Bone marrow (tissue), 2 donors: Measurements from ENCODE around the gene VSTM2L.
"Not testable (repeated sequence)": the region's sequence is repeated elsewhere in the genome, so short reads cannot be mapped to it uniquely, and the experiment has no call there.

Experiments used
- DNase-seq, 2 donors: peaks; one replicate each; lab custom pipeline; 2025; lab: John Stamatoyannopoulos, UW

Gene VSTM2L

DNA sequence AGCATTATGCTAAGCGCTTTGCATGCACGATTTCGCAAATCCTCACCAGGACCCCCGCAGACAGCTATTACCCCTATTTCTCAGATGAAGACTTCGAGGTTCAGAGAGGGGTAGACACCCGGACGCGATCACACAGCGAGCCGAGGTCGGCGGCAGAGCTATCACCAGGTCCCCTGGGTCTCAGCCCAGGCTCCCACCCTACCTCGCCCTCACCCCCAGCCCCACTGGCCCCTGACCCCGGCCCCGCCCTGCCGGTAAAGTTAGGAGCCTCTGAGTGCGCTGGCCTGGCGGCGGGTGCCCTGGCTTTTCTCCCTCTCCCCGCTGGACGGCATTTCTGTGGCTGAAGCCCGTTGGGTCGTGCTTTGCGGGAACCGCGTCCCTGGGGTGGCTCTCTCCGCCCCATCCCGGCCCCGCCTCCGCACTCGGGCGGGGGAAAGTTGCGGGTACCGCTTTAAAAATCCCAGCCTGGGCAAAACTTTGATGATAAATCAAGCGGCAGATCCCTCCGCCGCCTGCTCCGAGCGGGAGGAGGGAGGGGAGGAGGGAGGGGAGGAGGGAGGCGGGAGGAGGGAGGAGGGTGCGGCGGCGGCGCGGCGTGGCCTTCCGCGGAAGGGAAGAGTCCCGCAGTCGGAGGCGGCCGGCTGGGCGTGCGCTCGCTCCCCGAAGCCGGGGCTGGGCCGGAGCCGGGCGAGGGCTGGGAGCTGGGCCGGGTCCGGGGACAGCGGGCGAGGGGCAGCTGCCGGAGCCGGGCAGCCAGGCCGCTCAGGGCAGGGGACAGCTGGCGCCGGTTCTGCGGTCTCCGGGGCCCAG is at the start of gene VSTM2L:
Gene VSTM2L (plus strand): TSS at position 624 of the 810 bp plus-strand sequence. CDS start 224 bp downstream, outside the sequence.
- DNase-seq = no peak

DNA sequence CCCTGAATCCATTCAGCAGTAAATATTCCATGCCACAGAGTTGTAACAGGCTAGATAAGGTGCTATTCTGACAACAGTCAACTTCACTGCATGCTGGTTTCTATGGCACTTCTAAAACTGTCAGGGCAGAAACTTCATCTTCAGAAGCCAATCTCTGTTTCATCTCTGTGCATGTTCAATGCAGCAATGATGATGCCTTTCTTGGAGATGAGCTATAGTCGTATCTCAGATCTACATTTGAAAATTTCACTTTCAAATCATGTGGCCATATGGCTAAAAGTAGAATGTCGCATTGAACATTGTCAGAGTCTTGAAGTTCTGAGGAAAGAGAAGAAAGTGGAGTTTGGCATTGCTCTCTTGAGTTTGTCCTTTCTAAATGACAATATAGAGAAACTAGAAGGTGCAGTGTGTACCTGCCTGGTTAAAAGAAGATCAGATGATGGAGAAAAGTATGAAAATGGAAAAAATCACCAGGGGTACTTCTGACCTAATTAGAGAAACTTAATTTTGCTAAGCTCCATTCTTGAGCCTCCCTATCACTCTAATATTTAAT is 49.0 kb upstream of the VSTM2L start:
- no peak for DNase-seq

- DNase-seq = not testable (repeated sequence)
Observed at GRCh38 chr20:37856034-37856433, 46.9 kb upstream of the VSTM2L start.

GRCh38 chr20:37856932-37857660 is 45.8 kb upstream of the VSTM2L start:
- no peak for DNase-seq

DNA sequence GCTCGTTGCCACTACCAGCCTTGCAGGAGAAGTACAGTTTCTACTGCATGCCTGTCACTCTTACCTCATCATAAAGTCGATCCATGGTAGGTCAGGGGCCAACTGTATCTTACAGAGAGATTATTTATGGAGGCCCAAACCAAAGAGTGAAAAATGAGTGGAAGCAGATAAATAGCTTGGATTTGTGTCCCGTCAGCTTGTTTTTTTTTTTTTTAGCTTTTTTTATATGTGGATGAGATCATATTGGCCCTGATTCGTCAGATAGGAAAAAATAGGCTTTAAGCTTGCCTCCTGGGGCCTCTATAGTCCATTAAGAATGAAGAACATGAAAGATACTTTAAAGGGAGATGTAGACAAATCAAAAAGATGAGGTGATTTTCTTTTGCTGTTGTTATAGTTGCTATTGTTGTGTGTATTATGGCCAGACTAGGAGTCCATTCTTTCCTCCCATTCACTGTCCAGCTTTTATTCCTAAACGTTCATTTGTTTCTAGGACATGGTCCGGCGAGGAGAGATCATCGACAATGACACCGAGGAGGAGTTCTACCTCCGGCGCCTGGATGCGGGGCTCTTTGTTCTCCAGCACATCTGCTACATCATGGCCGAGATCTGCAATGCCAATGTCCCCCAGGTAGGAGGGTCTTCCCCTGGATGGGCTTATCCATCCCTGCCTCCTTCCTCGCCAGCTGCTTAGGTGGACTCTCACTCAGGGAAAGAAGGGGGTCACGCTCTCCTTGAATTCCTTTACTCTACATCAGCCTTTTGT is 43.3 kb upstream of the VSTM2L start:
- no peak for DNase-seq

DNA sequence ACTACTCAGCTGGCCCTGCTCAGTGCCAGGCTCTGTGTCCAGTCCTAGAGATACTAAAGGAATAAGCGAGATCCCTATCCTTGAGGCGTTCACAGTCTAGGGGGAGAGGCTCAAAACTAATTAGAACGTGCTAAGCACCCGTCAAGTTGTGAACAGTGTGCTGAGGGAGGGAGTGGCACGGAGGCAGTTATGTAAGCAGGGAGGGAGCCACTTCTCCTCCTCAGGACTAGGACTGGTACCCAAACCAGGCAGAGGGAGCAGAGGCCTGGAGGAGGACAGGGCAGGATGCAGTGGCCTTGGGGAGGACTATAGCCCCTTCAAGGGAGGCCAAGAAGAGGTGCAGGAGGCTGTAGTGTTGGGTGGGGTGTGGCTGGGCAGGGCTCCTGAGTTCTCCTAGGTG is 39.6 kb upstream of the VSTM2L start:
- no peak for DNase-seq

GRCh38 chr20:37864298-37864697 is 38.6 kb upstream of the VSTM2L start:
- DNase-seq = no peak

DNA sequence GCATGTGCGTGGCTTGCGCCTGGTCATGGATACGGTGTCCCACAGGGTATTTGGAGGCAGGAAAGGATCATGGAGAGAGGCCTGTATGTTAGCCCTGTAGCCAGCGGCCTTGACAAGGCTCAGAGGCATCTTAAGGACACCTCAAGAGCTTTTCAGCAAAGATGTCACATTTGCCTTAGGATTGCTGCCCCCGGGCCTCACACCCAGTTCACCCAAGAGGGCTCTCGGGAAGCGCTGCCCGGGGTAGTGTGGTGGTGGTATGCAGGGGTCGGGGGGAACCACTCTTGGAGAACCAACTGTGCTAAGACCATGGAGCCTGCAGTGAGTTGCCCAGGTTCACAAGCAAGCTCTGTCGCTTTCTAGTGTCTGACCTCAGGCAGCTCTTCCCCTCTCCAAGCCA is 36.9 kb upstream of the VSTM2L start:
- DNase-seq = no peak

GRCh38 chr20:37867289-37868195 is 35.4 kb upstream of the VSTM2L start:
- no peak for DNase-seq

GRCh38 chr20:37868851-37869333 is 34.0 kb upstream of the VSTM2L start:
- DNase-seq = no peak

- no peak for DNase-seq
Observed at GRCh38 chr20:37869334-37869861, 33.5 kb upstream of the VSTM2L start.

- no peak for DNase-seq
Observed at GRCh38 chr20:37870294-37870693, 32.6 kb upstream of the VSTM2L start.

GRCh38 chr20:37871751-37872150 is 31.2 kb upstream of the VSTM2L start:
- DNase-seq = no peak

DNA sequence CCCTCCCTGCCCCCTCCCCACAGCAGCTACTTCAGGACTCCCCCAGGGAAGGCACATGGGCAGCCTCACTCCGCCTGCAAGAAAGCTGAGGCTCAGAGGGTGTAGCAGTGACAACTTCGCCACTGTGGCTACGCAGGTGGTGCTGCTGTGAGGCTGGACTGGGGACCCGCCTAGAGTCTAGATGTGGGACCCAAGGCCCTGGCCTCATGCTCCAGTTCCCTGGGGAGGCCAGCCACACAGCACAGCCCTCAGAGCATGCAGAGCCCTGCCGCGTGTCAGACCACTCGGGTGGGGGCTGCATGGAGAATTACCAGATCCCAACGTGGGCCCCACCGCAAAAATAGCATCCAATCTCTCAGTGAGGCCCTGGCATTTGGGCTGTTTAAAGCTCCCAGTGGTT is 30.8 kb upstream of the VSTM2L start:
- no peak for DNase-seq

DNA sequence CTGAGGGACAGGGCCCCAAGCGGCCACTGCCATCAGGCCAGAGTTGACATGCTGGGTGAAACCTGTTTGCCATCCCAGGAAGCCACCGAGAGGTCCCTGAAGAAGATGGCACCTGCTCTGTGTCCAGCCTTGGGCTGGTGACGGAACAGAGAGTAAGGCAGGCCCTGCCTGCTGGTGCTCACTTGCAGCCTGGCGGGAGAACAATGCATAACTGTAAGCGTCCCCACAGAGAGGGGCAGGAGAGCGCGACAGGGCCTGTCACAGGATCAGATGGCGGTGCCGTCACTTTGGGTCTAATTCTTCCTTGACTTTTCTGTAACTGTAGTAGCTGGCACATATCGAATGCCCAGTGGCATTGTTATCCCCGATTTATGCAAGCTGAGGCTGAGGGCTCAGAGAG is 29.0 kb upstream of the VSTM2L start:
- no peak for DNase-seq

DNA sequence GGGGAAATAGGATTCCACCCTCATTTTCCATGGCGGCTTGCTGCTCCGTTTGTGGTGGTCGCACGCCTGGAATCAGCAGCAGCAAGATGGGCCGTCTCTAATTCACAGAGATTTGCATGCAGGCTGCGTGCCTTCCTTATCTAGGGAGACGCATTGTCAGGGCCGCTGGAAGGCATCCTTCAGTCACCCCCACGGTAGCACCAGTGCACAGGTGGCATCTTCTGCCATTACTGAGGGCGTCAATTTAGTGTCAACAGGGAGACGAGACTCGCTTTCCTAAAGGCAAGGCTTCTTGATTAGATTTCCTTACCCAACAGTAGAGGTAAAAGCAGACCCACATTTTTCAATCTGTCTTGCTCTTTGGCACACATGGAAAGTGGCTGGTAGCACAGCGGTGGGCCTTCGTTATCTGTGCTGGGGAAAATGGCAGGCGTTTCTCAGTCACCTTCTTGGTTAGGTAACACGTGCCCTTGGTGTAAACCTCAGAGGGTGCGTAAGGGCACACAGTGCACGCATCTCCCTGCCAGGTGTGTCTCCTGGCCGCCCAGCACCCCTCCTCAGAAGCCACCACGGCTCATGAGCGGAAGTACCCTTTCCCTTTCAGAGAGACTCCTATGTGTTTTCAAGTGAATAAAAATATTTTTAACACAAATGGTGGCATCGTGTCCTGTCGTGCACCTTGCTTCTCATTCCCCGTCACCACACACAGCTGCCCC is 27.3 kb upstream of the VSTM2L start:
- DNase-seq = no peak

DNA sequence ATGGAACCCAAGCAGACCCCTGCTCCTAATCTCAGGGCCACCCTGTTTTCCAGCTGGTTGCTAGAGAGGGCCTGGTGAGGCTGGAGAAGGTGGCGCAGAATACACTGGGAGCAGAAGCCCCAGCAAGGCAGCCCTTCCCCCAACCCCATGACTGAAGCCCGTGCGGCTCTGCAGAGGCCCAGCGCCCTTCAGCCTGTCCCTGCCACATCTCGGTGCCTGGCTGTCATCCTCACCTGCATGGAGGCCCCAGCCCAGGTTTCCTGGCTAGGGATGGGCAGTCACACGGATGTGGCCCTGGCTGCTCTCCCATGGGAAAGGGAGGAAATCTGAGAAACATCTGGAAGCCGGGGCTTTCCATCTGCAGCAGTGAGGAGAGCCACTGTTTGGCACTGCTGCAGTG is 26.1 kb upstream of the VSTM2L start:
- DNase-seq = no peak

DNA sequence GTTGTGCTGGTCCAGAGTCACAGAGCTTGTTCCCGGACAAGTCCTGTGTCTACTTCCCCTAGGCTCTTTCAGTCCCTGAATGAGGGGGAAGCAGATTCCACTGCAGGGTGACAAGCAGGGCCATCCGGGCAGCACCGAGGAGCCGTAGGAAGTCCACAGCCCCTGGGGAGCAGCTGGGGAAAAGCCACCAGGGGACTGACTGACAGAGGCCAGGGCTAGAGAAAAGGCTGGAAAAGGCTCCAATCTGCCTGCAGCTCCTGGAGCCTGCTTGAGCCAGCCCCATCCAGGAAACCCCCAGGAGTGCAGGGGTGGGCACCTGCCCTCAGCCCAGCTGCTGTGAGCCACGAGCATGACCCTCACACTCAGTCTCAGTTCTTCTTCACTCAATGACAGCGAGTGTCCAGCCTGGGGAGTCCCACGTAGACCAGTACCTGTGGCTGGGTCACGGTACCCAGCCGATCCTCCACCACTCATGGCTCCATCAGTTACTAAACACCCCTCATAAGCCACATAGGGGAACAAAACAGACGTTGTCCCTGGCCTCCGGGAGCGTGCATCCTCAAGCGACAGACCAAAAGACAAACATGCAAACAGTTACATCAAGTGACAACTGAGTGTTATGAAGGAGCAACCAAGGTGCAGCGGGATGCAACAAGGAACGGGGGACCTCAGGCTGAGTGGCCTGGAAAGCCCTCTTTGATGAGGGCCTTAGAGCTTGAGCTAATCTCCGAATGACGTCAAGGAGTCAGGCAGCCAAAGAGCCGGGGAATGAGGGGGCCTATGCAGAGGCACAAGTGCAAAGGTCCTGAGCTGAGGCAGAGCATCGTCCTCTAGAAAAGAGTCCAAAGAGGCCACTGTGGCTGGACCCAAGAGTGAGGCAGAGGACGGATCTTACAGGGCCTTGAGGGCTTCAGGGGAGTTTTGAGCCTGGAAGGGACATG is 24.8 kb upstream of the VSTM2L start:
- DNase-seq = no peak
